Gastroesophageal sphincter (tissue), 2 donors: Measurements from ENCODE around the gene ATXN7L3.

ENCODE experiments used
- EP300 ChIP-seq: sonication (generic); formaldehyde crosslinking; IDR thresholded peaks from one replicate; pipeline ENCODE4 v1.6.1; 2017; ENCODE audit warnings: antibody characterized with exemption, mild to moderate bottlenecking
- POLR2A ChIP-seq, 2 donors: fragments of 450-650 bp; IDR thresholded peaks; one replicate each; pipeline ENCODE4 v1.6.1; 2017; ENCODE audit warnings: antibody characterized with exemption in 2 of 2, mild to moderate bottlenecking in 2 of 2, moderate library complexity in 1 of 2

DNA sequence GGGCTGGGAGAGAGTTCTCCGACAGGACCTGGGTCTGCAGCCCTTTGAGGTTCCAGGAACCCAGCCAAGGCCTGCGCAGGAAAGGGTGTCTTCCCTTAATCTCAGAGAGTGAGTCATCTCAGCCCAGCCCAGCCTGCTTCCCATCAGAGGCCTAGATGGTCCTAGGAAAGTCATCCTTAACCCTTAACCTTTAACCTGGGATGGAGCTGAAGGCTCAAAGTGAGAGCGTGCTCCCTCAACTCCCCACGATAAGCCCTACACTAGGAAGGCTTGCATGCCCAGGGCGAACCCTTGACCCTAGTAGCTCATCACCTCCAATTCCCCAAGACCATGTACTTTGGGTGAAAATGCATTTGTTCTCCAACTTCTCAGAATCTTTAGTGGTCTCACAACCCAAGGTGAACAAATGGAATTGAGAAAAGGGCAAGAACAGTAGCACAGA, 4.8 kb upstream of the ATXN7L3 start:
- no peak for TF ChIP-seq EP300
- no peak for TF ChIP-seq POLR2A (IDR thresholded peaks at IDR 0.05)
